ENCODE measurements around the gene ANKH.

Gene ANKH

GRCh38 chr5:14723701-14724132 lies 147.9 kb downstream of the ANKH start:
- TF ChIP-seq CTCF (conservative IDR thresholded peaks at IDR 0.05; ENCODE audit: low read depth, low read length): no peak
- no peak for DNase-seq (ENCODE audit: low read depth)
- H3K4me3 ChIP-seq (ENCODE audit: low read length): no peak overlapping the region

- no peak for DNase-seq (ENCODE audit: low read depth)
- H3K4me3 ChIP-seq (ENCODE audit: low read length): no peak overlapping the region
- TF ChIP-seq CTCF (conservative IDR thresholded peaks at IDR 0.05; ENCODE audit: low read depth, low read length): no peak
These were observed 148.7 kb downstream of the ANKH start for GRCh38 chr5:14722923-14723322.

- no peak for TF ChIP-seq CTCF (conservative IDR thresholded peaks at IDR 0.05; ENCODE audit: low read depth, low read length)
These were observed 149.5 kb downstream of the ANKH start for GRCh38 chr5:14721990-14722656.

GRCh38 chr5:14720236-14720923 lies 151.2 kb downstream of the ANKH start:
- DNase-seq (ENCODE audit: low read depth): no peak
- no peak for TF ChIP-seq CTCF (conservative IDR thresholded peaks at IDR 0.05; ENCODE audit: low read depth, low read length)
- H3K4me3 ChIP-seq (ENCODE audit: low read length): no peak overlapping the region

More at GRCh38 chr5:14721990-14722656, 149.5 kb downstream of the ANKH start:
- no peak for DNase-seq (ENCODE audit: low read depth)
- H3K4me3 ChIP-seq (ENCODE audit: low read length): no peak overlapping the region

- DNase-seq (ENCODE audit: low read depth): no peak
- TF ChIP-seq CTCF (conservative IDR thresholded peaks at IDR 0.05; ENCODE audit: low read depth, low read length): no peak
- no peak overlapping the region for H3K4me3 ChIP-seq (ENCODE audit: low read length)
These were observed 152.8 kb downstream of the ANKH start for GRCh38 chr5:14718778-14719177.

GRCh38 chr5:14716755-14717752 lies 154.5 kb downstream of the ANKH start:
- no peak for DNase-seq (ENCODE audit: low read depth)
- no peak overlapping the region for H3K4me3 ChIP-seq (ENCODE audit: low read length)

More at GRCh38 chr5:14716755-14717752, 154.5 kb downstream of the ANKH start:
- no peak for TF ChIP-seq CTCF (conservative IDR thresholded peaks at IDR 0.05; ENCODE audit: low read depth, low read length)
